Fibroblast of lung (primary cell): ENCODE results near the gene PPIL6.

Experiments
- CTCF ChIP-seq, 2 donors: IDR thresholded peaks in 1 of 2; conservative IDR thresholded peaks in 1 of 2; 1 replicate in 1 of 2; 2 replicates in 1 of 2; pipeline ENCODE4 v1.5.1; 2011 to 2012; ENCODE audit warnings: low read length in 2 of 2, control low read depth in 1 of 2, inconsistent platforms in 1 of 2, low read depth in 1 of 2, mild to moderate bottlenecking in 1 of 2
- EZH2 ChIP-seq: IDR thresholded peaks from 2 replicates; pipeline ENCODE4 v1.5.1; 2012; ENCODE audit warnings: low read length, control low read depth, mild to moderate bottlenecking; ENCODE audit errors: missing control alignments

DNA sequence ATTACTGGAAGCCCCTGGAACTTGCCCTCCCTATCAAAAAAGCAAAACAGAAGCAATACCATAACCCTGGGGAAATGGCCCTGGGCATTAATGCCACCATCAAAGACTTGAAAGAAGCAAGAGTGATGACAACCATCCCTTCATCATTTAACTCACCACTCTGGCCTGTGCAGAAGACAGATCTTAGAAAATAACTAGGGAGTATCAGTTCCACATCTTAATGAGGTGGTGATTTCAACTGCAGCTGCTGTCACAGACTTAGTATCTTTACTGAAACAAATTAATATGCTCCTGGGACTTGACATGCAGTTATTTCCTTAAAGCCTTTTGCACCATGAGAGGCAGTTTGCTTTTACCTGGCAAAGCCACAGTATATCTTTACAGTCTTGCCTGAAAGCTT is 82.2 kb downstream of the PPIL6 start:
- TF ChIP-seq CTCF (conservative IDR thresholded peaks at IDR 0.05 in 1 of 2, IDR thresholded peaks at IDR 0.05 in 1 of 2; ENCODE audit: low read depth in 1 of 2, low read length in 2 of 2) (no peak), EZH2 (no peak)
